ENCODE data around the gene SERPINB11.
"Not testable (repeated sequence)": the region's sequence is repeated elsewhere in the genome, so short reads cannot be mapped to it uniquely, and the experiment has no call there.

The SERPINB11 gene, protein sequence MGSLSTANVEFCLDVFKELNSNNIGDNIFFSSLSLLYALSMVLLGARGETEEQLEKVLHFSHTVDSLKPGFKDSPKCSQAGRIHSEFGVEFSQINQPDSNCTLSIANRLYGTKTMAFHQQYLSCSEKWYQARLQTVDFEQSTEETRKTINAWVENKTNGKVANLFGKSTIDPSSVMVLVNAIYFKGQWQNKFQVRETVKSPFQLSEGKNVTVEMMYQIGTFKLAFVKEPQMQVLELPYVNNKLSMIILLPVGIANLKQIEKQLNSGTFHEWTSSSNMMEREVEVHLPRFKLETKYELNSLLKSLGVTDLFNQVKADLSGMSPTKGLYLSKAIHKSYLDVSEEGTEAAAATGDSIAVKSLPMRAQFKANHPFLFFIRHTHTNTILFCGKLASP
- total RNA-seq, result 0 reads per million in 3 donors

DNA sequence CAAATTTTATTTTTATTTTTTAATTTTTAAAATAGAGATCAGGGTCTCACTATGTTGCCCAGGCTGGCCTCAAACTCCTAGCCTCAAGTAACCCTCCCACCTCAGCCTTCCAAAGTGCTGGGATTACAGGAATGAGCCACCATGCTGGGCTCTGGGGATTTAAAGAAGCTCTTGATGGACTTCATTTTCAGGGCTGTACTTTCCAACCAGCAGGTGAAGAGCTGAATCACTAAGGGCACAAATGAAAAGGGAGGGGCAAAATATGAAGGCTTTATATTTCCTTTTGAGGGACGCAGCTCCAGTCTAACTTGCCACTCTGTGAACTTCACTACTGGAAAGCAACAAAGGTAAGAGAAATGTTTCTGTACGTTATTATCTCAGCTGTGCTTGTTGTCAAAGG is at the start of gene SERPINB11:
TSS of gene SERPINB11 (plus strand) at position 301 of the 400 bp plus-strand sequence. CDS start 7,234 bp downstream, outside the sequence.
- Histone ChIP-seq H3K27me3 (replicated peaks; ENCODE audit: control insufficient read depth, insufficient read depth, low read length, poor library complexity, severe bottlenecking) (no peaks in the 10 kb centered on the region), H3K4me1 (ENCODE audit: control insufficient read depth, insufficient read depth, low read length, poor library complexity, severe bottlenecking) (no peaks in the 10 kb centered on the region), H3K27ac (ENCODE audit: insufficient read depth, low read length, poor library complexity, severe bottlenecking) (no peak within 1 kb of the TSS), H3K9me3 (ENCODE audit: control insufficient read depth, low read length) (no peaks in the 10 kb centered on the region), H3K36me3 (ENCODE audit: control insufficient read depth, insufficient read depth, low read length) (no peaks in the 10 kb centered on the region), H3K4me3 (ENCODE audit: insufficient read depth, low read depth, low read length, poor library complexity, severe bottlenecking) (no peak within 1 kb of the TSS)
- no peak for DNase-seq

DNA sequence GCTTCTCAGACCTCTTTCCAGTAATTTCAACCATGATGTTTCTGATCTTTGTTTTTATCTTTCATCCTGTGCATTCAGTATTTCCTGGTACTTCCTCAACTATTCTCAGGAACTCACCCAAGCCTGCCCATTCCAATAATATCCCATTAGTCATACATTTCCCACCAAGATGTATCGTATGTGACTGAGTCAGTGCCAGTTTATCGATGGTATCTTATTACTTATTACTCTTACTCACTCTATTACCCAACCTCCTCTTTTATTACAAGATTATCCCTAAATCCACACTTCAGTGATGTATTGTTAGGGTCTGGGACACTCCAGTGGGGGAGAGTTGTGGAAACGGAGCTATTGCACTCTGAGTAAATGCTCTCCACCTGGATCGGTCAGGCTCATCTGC is 43.8 kb upstream of the SERPINB11 start:
- not testable (repeated sequence) for H3K36me3 ChIP-seq (ENCODE audit: control insufficient read depth, insufficient read depth, low read length); H3K4me1 ChIP-seq (ENCODE audit: control insufficient read depth, insufficient read depth, low read length, poor library complexity, severe bottlenecking); DNase-seq; H3K9me3 ChIP-seq (ENCODE audit: control insufficient read depth, low read length); H3K27ac ChIP-seq (ENCODE audit: insufficient read depth, low read length, poor library complexity, severe bottlenecking); H3K4me3 ChIP-seq (ENCODE audit: insufficient read depth, low read depth, low read length, poor library complexity, severe bottlenecking); H3K27me3 ChIP-seq (replicated peaks; ENCODE audit: control insufficient read depth, insufficient read depth, low read length, poor library complexity, severe bottlenecking)

DNA sequence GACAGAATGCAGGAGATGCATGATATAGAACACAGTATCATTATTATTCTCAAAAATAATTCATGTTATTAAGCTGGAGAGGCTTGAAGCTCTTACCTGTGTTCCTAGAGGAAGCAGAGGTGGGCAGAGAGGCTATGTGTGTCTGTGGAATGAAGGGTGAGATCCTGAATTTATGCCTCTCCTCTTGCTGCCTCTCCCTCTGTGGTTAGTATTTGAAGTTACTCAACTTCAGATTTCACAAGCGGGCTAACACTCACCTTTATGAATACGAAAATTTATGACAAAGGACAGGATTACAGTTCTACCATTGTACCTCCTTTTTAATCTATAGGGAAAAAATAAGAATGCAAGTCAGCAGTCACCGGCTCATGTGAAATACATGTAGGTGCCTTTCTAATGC is 41.0 kb upstream of the SERPINB11 start, which contains the start of gene SERPINB3:
TSS of gene SERPINB3 (minus strand) at position 144 of the 400 bp plus-strand sequence. CDS start 677 bp downstream, outside the sequence.
- H3K36me3 ChIP-seq (ENCODE audit: control insufficient read depth, insufficient read depth, low read length); H3K27me3 ChIP-seq (replicated peaks; ENCODE audit: control insufficient read depth, insufficient read depth, low read length, poor library complexity, severe bottlenecking); H3K9me3 ChIP-seq (ENCODE audit: control insufficient read depth, low read length); H3K4me1 ChIP-seq (ENCODE audit: control insufficient read depth, insufficient read depth, low read length, poor library complexity, severe bottlenecking); H3K4me3 ChIP-seq (ENCODE audit: insufficient read depth, low read depth, low read length, poor library complexity, severe bottlenecking); H3K27ac ChIP-seq (ENCODE audit: insufficient read depth, low read length, poor library complexity, severe bottlenecking); DNase-seq: not testable (repeated sequence)

DNA sequence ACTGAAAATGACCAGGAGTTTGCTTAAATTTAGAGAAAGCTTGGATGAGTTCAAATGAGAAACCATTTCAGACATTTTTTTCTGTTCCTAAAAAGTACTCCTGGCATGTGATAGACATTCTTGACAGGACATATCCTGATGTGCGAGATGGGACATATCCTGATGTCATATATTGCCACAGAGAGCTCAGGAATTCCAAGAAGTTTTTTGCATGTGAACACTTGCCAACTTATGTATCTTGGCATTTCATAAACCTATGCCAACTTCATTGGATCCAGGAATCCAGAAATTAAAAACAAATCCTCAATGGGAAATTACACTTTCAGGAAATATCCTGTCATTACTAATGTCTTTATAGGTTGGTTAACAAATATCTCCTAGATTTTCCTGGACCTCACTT is 38.2 kb upstream of the SERPINB11 start:
- no peaks in the 10 kb centered on the region for H3K36me3 ChIP-seq (ENCODE audit: control insufficient read depth, insufficient read depth, low read length)
- no peak for DNase-seq
- no peaks in the 10 kb centered on the region for H3K4me1 ChIP-seq (ENCODE audit: control insufficient read depth, insufficient read depth, low read length, poor library complexity, severe bottlenecking)
- H3K27me3 ChIP-seq (replicated peaks; ENCODE audit: control insufficient read depth, insufficient read depth, low read length, poor library complexity, severe bottlenecking), result no peaks in the 10 kb centered on the region
- H3K4me3 ChIP-seq (ENCODE audit: insufficient read depth, low read depth, low read length, poor library complexity, severe bottlenecking), result no peak overlapping the region
- no peaks in the 10 kb centered on the region for H3K9me3 ChIP-seq (ENCODE audit: control insufficient read depth, low read length)
- no peak overlapping the region for H3K27ac ChIP-seq (ENCODE audit: insufficient read depth, low read length, poor library complexity, severe bottlenecking)

DNA sequence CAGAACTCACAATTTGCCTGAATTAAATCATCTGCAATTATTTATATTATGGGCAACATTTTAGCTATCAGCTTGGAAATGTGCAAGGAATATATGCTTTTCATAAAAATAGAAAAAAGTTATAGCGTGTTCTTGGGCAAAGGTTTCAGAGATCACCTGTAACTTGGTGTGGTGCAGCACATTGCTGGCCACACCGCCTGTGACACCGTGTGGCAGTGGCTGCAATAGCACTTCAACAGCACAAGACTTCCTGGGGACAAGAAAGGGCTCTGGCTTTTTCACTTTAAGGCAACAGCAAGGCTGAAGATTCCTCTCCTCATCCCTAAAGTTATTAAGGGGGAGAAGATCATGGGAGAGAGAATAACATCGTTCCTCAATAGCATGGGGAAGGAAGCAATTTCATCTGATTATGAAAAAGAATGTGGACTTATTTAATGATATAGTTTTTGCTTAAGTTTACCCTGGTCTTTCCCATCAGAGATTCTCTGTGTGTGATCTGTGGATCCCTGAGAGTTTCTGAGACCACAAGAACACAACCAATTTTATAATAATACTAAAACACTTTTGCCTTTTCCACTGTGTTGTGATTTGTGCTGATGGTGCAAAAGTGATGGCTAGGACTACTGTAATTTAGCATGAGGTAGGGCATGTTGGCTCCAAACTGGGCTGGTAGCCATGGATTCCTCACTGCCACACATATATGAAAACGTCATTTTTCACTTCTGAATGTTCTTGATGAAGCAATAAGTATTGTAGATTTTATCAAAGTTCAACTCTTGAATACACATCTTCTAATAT is 26.0 kb upstream of the SERPINB11 start:
- Histone ChIP-seq H3K9me3 (ENCODE audit: control insufficient read depth, low read length) (peaks cover under 1% of the 10 kb centered on the region), H3K4me1 (ENCODE audit: control insufficient read depth, insufficient read depth, low read length, poor library complexity, severe bottlenecking) (no peaks in the 10 kb centered on the region), H3K36me3 (ENCODE audit: control insufficient read depth, insufficient read depth, low read length) (no peaks in the 10 kb centered on the region), H3K27ac (ENCODE audit: insufficient read depth, low read length, poor library complexity, severe bottlenecking) (no peak overlapping the region), H3K27me3 (replicated peaks; ENCODE audit: control insufficient read depth, insufficient read depth, low read length, poor library complexity, severe bottlenecking) (no peaks in the 10 kb centered on the region), H3K4me3 (ENCODE audit: insufficient read depth, low read depth, low read length, poor library complexity, severe bottlenecking) (no peak overlapping the region)
- DNase-seq, result no peak

DNA sequence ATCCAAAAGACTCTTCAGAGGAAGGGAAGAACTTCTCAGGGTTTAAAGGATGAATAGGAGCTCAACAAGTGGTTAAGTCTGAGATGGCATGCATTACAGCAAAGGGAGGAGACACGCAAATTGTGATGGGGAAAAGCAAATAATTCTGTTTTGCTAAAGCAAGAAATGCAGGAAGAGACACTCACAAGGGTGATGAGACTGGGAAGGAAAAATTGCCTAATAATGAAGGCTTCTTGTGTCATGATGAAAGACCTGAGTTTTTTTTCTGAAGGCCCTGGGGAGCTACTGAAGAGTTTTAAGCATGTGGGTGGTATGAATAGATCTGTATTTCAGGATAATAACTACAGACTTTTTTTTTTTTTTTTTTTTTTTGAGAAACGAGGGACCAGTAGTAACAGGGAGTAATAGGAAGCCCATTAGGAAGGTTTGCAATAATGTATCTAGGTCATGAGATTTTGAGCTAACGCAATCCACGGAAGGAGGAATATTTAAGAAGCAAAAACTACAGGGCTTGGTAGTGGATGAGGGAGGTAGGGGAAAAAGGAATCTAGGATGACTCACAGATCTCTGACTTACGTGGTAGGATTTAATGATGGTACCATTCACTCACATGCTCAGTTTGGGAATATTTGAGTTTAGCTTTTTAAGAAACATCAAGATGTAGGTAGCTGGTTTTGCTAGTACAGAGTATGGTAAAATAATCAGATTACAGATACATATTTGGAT is 25.1 kb upstream of the SERPINB11 start:
- Histone ChIP-seq H3K27me3 (replicated peaks; ENCODE audit: control insufficient read depth, insufficient read depth, low read length, poor library complexity, severe bottlenecking) (no peaks in the 10 kb centered on the region), H3K4me3 (ENCODE audit: insufficient read depth, low read depth, low read length, poor library complexity, severe bottlenecking) (no peak overlapping the region), H3K9me3 (ENCODE audit: control insufficient read depth, low read length) (no peaks in the 10 kb centered on the region), H3K36me3 (ENCODE audit: control insufficient read depth, insufficient read depth, low read length) (no peaks in the 10 kb centered on the region), H3K27ac (ENCODE audit: insufficient read depth, low read length, poor library complexity, severe bottlenecking) (no peak overlapping the region), H3K4me1 (ENCODE audit: control insufficient read depth, insufficient read depth, low read length, poor library complexity, severe bottlenecking) (no peaks in the 10 kb centered on the region)
- DNase-seq, result no peak

DNA sequence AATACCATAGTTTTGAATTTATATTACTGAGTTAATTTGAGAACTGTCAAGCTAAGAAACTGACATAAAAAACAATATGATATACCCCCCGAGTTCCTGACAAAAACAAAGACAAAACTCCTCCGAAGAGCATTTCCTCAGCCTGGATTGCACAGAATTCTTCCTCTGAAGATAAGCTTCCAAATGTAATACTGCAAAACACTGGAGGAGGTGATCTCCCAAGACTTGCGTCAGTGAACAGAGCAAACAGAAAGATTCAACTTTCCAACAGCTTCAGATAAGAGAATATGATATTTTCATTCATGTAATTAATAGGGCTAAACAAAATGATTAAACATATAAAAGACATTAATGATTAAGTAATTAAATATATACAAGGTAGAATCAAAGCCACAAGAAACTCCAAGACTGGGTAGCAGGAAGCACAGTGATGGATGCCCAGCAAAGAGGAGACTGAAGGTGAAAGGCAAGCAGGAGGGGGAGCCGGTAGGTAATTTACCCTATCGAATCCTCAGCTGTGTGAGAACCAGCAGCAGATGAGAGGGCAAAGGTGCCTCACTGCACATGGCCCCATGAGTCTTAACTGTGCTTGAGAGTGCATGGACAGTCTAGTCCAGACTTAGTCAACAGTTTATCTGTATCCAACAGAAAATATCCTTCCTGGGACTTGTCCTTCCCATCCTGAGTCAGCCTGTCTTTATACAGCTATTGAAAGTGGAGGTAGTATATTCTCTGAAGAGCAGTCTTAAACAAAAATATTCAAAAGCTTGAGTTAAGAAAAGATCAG is 22.7 kb upstream of the SERPINB11 start:
- Histone ChIP-seq H3K27me3 (replicated peaks; ENCODE audit: control insufficient read depth, insufficient read depth, low read length, poor library complexity, severe bottlenecking) (no peaks in the 10 kb centered on the region), H3K36me3 (ENCODE audit: control insufficient read depth, insufficient read depth, low read length) (no peaks in the 10 kb centered on the region), H3K27ac (ENCODE audit: insufficient read depth, low read length, poor library complexity, severe bottlenecking) (no peak overlapping the region), H3K9me3 (ENCODE audit: control insufficient read depth, low read length) (no peaks in the 10 kb centered on the region), H3K4me1 (ENCODE audit: control insufficient read depth, insufficient read depth, low read length, poor library complexity, severe bottlenecking) (no peaks in the 10 kb centered on the region), H3K4me3 (ENCODE audit: insufficient read depth, low read depth, low read length, poor library complexity, severe bottlenecking) (no peak overlapping the region)
- DNase-seq, result no peak

DNA sequence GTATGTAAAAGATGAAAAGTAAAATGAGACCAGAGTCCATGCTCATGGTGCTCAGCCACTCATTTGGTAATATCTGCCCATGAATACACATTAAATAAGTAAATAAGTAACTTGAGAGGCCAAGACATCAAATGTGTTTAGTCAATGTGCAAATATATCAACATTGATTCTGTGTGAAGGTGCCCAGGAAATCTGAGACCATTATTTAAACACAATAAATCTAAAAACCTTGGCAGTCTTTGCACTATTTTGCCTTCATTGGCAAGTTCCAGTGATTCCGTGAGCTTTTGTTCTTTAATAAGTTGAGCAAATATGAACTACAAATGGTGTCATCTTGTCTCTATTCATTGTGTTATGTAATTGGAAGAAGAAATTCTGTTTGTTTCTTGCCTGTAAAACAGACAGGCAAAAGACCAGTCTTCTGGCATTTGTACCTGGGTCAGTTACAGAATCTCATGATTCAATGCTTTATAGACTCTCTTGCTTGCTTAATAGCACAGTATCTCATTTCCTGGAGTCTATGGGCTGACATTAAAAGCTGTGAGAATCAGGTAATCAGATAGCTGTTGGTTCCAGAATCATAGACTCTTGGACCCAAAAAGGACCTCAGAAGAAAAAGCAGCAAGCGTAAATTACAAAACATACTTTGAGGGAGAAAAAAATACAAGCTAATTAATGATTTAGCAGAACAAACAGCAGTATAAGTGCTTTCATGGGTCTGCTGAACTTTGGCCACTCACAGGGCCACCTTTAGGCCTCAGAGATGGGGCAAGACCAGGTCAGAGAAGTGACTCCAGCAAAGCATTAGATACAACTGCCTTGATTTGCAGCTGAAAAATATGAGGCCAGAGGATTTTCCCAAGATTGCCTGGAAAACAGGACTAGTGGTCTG is 21.1 kb upstream of the SERPINB11 start:
- Histone ChIP-seq H3K27me3 (replicated peaks; ENCODE audit: control insufficient read depth, insufficient read depth, low read length, poor library complexity, severe bottlenecking) (no peaks in the 10 kb centered on the region), H3K4me1 (ENCODE audit: control insufficient read depth, insufficient read depth, low read length, poor library complexity, severe bottlenecking) (no peaks in the 10 kb centered on the region), H3K36me3 (ENCODE audit: control insufficient read depth, insufficient read depth, low read length) (no peaks in the 10 kb centered on the region), H3K27ac (ENCODE audit: insufficient read depth, low read length, poor library complexity, severe bottlenecking) (no peak overlapping the region), H3K4me3 (ENCODE audit: insufficient read depth, low read depth, low read length, poor library complexity, severe bottlenecking) (no peak overlapping the region), H3K9me3 (ENCODE audit: control insufficient read depth, low read length) (no peaks in the 10 kb centered on the region)
- no peak for DNase-seq

DNA sequence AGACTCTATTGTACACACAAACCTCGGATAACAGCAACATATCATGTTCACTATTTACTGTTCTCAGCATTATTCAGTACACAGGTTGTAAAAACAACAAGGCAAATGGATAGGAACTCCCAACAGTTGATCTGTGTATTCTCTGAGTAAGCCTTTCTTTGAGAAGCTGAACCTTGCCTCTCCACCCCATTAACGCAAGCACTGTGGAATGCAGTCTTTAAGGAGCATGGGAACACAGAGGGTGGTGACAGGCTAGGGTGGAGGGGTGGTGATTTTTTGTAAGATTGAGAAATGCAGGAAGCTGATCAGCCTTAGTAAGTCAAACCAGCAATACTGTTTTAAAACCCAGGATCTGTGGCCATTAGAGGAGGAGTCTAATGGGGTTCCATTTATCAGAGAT is 19.6 kb upstream of the SERPINB11 start:
- no peaks in the 10 kb centered on the region for H3K9me3 ChIP-seq (ENCODE audit: control insufficient read depth, low read length)
- H3K4me1 ChIP-seq (ENCODE audit: control insufficient read depth, insufficient read depth, low read length, poor library complexity, severe bottlenecking), result no peaks in the 10 kb centered on the region
- no peak overlapping the region for H3K4me3 ChIP-seq (ENCODE audit: insufficient read depth, low read depth, low read length, poor library complexity, severe bottlenecking)
- no peaks in the 10 kb centered on the region for H3K27me3 ChIP-seq (replicated peaks; ENCODE audit: control insufficient read depth, insufficient read depth, low read length, poor library complexity, severe bottlenecking)
- H3K36me3 ChIP-seq (ENCODE audit: control insufficient read depth, insufficient read depth, low read length), result no peaks in the 10 kb centered on the region
- DNase-seq, result no peak
- H3K27ac ChIP-seq (ENCODE audit: insufficient read depth, low read length, poor library complexity, severe bottlenecking), result no peak overlapping the region
